Trophoblast cell (in vitro differentiated cells and primary cell): ENCODE data around the gene RASA3.

Experiments used
- DNase-seq, 2 donors: peaks; one replicate each; pipeline ENCODE4 v3.0.0-alpha.2; 2016
- H2AFZ ChIP-seq: 2 replicates; pipeline ENCODE4 v1.6.1; 2013; ENCODE audit warnings: low read length, moderate library complexity, mild to moderate bottlenecking; ENCODE audit not compliant: insufficient read depth, poor library complexity
- H2AK5ac ChIP-seq: 2 replicates; pipeline ENCODE4 v1.6.1; 2013; ENCODE audit warnings: mild to moderate bottlenecking, low read length
- H2BK120ac ChIP-seq: 2 replicates; pipeline ENCODE4 v1.6.1; 2013; ENCODE audit warnings: low read length, mild to moderate bottlenecking, moderate library complexity; ENCODE audit not compliant: insufficient read depth, poor library complexity
- H2BK12ac ChIP-seq: 2 replicates; pipeline ENCODE4 v1.6.1; 2013; ENCODE audit warnings: mild to moderate bottlenecking, low read length, moderate library complexity
- H2BK5ac ChIP-seq: 2 replicates; pipeline ENCODE4 v1.6.1; 2013; ENCODE audit warnings: low read length, low read depth, moderate library complexity, mild to moderate bottlenecking; ENCODE audit not compliant: poor library complexity
- H3K14ac ChIP-seq: 2 replicates; pipeline ENCODE4 v1.6.1; 2013; ENCODE audit warnings: mild to moderate bottlenecking, low read length
- H3K18ac ChIP-seq: 2 replicates; pipeline ENCODE4 v1.6.1; 2013; ENCODE audit warnings: mild to moderate bottlenecking, low read length
- H3K23ac ChIP-seq: 2 replicates; pipeline ENCODE4 v1.6.1; 2013; ENCODE audit warnings: low read length
- H3K27ac ChIP-seq: 2 replicates; pipeline ENCODE4 v1.5.1; 2013; ENCODE audit warnings: low read depth, mild to moderate bottlenecking, inconsistent platforms, low read length, moderate library complexity
- H3K27me3 ChIP-seq: 2 replicates; pipeline ENCODE4 v1.6.1; 2013; ENCODE audit warnings: inconsistent platforms, mild to moderate bottlenecking, low read length, moderate library complexity; ENCODE audit not compliant: insufficient read depth
- H3K36me3 ChIP-seq, 2 experiments: 1 replicate in 1 of 2; 2 replicates in 1 of 2; pipeline ENCODE4 v1.6.1; 2013; ENCODE audit warnings: low read length in 2 of 2, mild to moderate bottlenecking in 2 of 2, moderate library complexity in 1 of 2; ENCODE audit not compliant: insufficient read depth in 2 of 2, control insufficient read depth in 1 of 2
- H3K4ac ChIP-seq: 2 replicates; pipeline ENCODE4 v1.6.1; 2013; ENCODE audit warnings: low read depth, mild to moderate bottlenecking, low read length, moderate library complexity
- H3K4me1 ChIP-seq, 2 experiments: 1 replicate in 1 of 2; 2 replicates in 1 of 2; pipeline ENCODE4 v1.6.1; 2013; ENCODE audit warnings: low read length in 2 of 2, mild to moderate bottlenecking in 2 of 2, moderate library complexity in 1 of 2; ENCODE audit not compliant: insufficient read depth in 2 of 2, control insufficient read depth in 1 of 2
- H3K4me2 ChIP-seq: 2 replicates; pipeline ENCODE4 v1.6.1; 2013; ENCODE audit warnings: inconsistent platforms, mild to moderate bottlenecking, low read length, moderate library complexity
- H3K4me3 ChIP-seq: 2 replicates; pipeline ENCODE4 v1.5.1; 2013; ENCODE audit warnings: mild to moderate bottlenecking, low read depth, low read length, inconsistent platforms
- H3K79me1 ChIP-seq: one replicate; pipeline ENCODE4 v1.6.1; 2013; ENCODE audit warnings: low read length
- H3K79me2 ChIP-seq: 2 replicates; pipeline ENCODE4 v1.6.1; 2013; ENCODE audit warnings: low read length, mild to moderate bottlenecking; ENCODE audit not compliant: control insufficient read depth, insufficient read depth, poor library complexity
- H3K9ac ChIP-seq: 2 replicates; pipeline ENCODE4 v1.6.1; 2013; ENCODE audit warnings: mild to moderate bottlenecking, low read length
- H3K9me3 ChIP-seq: 2 replicates; pipeline ENCODE4 v1.6.1; 2013; ENCODE audit warnings: low read depth, mild to moderate bottlenecking, control low read depth, inconsistent platforms, low read length; ENCODE audit not compliant: insufficient read depth
- H4K12ac ChIP-seq: 2 replicates; pipeline ENCODE4 v1.6.1; 2013; ENCODE audit warnings: low read depth, mild to moderate bottlenecking, low read length, moderate library complexity
- H4K8ac ChIP-seq: 2 replicates; pipeline ENCODE4 v1.6.1; 2013; ENCODE audit warnings: low read depth, mild to moderate bottlenecking, low read length, moderate library complexity
- H4K91ac ChIP-seq: one replicate; pipeline ENCODE4 v1.6.1; 2013; ENCODE audit warnings: low read depth, mild to moderate bottlenecking, low read length, moderate library complexity
- WGBS: extraction: QIAGEN DNeasy Blood & Tissue Kit; methylation state at CpG from one replicate; pipeline ENCODE4 v1.1.7; 2013; ENCODE audit warnings: missing lambda C conversion rate; ENCODE audit not compliant: insufficient read length, insufficient coverage; ENCODE audit errors: extremely low coverage; 5-methylcytosine and 5-hydroxymethylcytosine counted together

The RASA3 gene

DNA sequence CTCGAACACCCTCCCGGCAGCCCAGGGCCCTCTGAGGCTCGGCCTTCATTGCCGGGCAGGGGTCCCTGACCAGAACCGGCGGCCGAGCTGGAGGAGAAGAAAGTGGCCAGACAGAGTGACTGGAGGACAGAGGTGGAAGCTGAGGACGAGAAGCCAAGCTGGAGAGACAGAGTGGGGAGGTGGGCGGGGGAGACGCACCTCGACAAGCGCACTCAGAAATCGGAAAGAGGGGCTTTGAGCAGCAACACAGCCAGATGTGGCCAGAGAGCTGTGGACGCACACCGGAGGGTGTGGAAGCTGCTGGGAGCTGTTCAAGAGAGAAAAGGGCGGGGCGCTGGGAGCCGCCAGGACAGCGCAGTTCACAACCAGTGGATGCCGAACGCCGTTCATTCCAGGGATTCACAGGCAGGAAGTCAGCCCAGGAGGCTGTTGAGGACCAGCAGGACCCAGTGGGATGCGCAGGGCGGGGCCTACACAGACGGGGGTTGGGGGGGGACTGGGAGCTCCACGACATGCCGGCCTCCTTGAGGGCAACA lies 130.3 kb downstream of the RASA3 start:
- Histone ChIP-seq H3K9ac (no peak overlapping the region), H3K4me2 (no peak overlapping the region), H3K27me3 (no peaks in the 10 kb centered on the region), H3K79me1 (no peaks in the 10 kb centered on the region), H2AFZ (no peak overlapping the region), H3K27ac (no peak overlapping the region), H3K18ac (no peak overlapping the region), H3K4ac (no peak overlapping the region), H2BK5ac (no peak overlapping the region), H3K79me2 (no peaks in the 10 kb centered on the region), H4K12ac (no peak overlapping the region), H2BK12ac (no peak overlapping the region), H4K8ac (no peak overlapping the region), H3K4me1 (no peaks in the 10 kb centered on the region), H2AK5ac (no peak overlapping the region), H4K91ac (no peak overlapping the region), H3K36me3 (peaks cover 12 to 44% of the 10 kb centered on the region in 2 experiments), H3K4me3 (no peak overlapping the region), H3K23ac (no peak overlapping the region), H2BK120ac (no peak overlapping the region), H3K14ac (no peak overlapping the region), H3K9me3 (peaks cover 4% of the 10 kb centered on the region)
- WGBS: no CpG with 5 or more reads among the region's 27 CpGs
- DNase-seq: no peak

DNA sequence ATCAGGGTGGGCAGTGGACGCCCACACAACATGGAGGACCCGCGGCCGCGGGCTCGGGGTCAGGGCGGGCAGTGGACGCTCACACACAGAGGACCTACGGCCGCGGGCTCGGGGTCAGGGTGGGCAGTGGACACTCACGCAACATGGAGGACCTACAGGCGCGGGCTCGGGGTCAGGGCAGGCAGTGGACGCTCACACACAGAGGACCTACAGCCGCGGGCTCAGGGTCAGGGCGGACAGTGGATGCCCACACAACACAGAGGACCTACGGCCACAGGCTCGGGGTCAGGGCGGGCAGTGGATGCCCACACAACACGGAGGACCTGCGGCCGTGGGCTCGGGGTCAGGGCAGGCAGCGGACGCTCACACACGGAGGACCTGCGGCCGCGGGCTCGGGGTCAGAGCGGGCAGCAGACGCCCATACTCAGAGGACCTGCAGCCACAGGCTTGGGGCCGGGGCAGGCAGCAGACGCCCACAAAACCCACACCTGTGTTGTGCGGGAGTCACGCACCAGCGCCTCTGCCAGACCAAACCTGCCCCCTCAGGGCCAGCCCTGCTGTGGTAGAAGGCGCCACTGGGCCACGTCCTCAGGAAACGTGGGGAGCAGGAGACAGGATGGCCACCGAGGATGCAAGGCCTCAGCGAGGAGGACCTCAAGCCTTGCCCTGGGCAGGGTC lies 131.0 kb downstream of the RASA3 start:
- H3K4me2 ChIP-seq: no peak overlapping the region
- WGBS: no CpG with 5 or more reads among the region's 46 CpGs

DNA sequence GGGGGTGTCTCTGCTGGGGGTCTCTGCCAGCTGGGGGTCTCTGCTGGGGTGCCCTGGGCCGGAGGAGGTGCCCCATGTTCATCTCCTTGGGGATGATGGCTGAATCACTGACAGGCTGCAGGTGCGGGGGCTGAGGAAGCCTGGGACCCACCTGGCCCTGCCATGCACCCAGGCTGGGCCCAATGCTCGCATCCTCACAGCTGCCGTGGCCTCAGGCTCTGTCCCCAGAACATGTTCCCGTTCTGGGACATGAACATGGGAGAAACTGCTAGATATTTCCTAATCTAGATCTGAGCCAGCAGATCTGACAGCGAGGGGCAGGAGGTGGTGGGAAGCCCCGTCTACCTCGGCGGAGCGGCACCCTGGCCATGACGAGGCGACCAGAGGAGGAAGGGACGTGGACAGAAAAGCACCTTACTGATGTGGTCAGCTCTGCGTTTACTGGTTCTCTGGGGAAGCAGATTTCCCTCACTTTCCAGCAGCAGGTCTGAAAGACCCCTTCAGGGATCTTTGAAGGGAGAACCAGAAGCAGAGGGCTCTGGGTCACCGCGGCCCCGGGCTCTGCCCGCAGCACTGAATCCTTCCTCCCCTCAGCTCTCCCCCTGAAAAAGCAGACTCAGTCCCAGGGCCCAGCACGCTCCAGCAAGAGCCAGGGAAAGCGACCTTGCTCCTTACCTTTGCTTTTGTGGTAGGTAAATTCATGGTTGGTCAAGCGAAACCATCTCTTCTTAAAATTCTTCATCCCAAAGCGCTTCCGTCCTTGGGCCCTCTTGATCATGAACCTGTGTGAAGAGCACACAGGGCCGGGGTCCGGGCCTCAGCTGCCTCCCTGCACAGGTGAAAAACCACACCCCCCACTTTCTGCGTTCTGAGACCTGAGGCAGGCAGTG lies 132.0 kb downstream of the RASA3 start:
- H3K4me2 ChIP-seq: no peak overlapping the region
- no peak overlapping the region for H2AK5ac ChIP-seq
- no peak overlapping the region for H3K9ac ChIP-seq
- no peak overlapping the region for H2BK120ac ChIP-seq
- H2BK5ac ChIP-seq: no peak overlapping the region
- H3K4ac ChIP-seq: no peak overlapping the region
- no peak for DNase-seq
- no peak overlapping the region for H3K4me3 ChIP-seq
- H4K12ac ChIP-seq: no peak overlapping the region
- no peaks in the 10 kb centered on the region for H3K4me1 ChIP-seq
- no peak overlapping the region for H3K23ac ChIP-seq
- H4K91ac ChIP-seq: no peak overlapping the region
- H3K79me2 ChIP-seq: no peaks in the 10 kb centered on the region
- H2AFZ ChIP-seq: no peak overlapping the region
- H3K27ac ChIP-seq: no peak overlapping the region
- no peaks in the 10 kb centered on the region for H3K27me3 ChIP-seq
- no peak overlapping the region for H3K14ac ChIP-seq
- H3K79me1 ChIP-seq: no peaks in the 10 kb centered on the region
- no peak overlapping the region for H2BK12ac ChIP-seq
- peaks cover 4% of the 10 kb centered on the region for H3K9me3 ChIP-seq
- H3K18ac ChIP-seq: no peak overlapping the region
- H4K8ac ChIP-seq: no peak overlapping the region
- WGBS: no CpG with 5 or more reads among the region's 26 CpGs
- H3K36me3 ChIP-seq: peaks cover 22 to 51% of the 10 kb centered on the region in 2 experiments

More for the DNA sequence above, 131.0 kb downstream of the RASA3 start:
- H3K14ac ChIP-seq: no peak overlapping the region
- H3K4me1 ChIP-seq: no peaks in the 10 kb centered on the region
- no peak overlapping the region for H4K12ac ChIP-seq
- peaks cover 4% of the 10 kb centered on the region for H3K9me3 ChIP-seq
- H3K79me2 ChIP-seq: no peaks in the 10 kb centered on the region
- H3K27ac ChIP-seq: no peak overlapping the region
- H3K23ac ChIP-seq: no peak overlapping the region
- H3K36me3 ChIP-seq: peaks cover 16 to 46% of the 10 kb centered on the region in 2 experiments
- no peak overlapping the region for H2BK5ac ChIP-seq
- DNase-seq: no peak
- no peak overlapping the region for H3K9ac ChIP-seq
- no peak overlapping the region for H2BK120ac ChIP-seq
- H2AK5ac ChIP-seq: no peak overlapping the region
- no peak overlapping the region for H3K4ac ChIP-seq
- no peak overlapping the region for H3K4me3 ChIP-seq
- H2AFZ ChIP-seq: no peak overlapping the region
- no peak overlapping the region for H4K91ac ChIP-seq
- no peaks in the 10 kb centered on the region for H3K79me1 ChIP-seq
- no peak overlapping the region for H3K18ac ChIP-seq
- no peak overlapping the region for H4K8ac ChIP-seq
- no peak overlapping the region for H2BK12ac ChIP-seq
- no peaks in the 10 kb centered on the region for H3K27me3 ChIP-seq

DNA sequence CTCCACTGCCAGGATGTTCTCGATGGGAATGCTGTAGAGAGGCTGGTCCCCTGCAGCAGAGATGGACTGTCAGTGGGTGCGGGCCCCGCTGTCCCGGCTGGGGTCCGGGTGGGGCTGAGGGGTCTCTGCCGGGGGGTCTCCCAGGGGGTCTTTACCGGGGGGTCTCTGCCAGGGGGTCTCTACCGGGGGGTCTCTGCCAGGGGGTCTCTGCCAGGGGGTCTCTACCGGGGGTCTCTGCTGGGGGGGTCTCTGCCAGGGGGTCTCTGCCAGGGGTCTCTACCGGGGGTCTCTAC lies 132.9 kb downstream of the RASA3 start:
- Histone ChIP-seq H2BK120ac (no peak overlapping the region), H3K4me2 (no peak overlapping the region)

More for the DNA sequence above, 132.9 kb downstream of the RASA3 start:
- peaks cover 4% of the 10 kb centered on the region for H3K9me3 ChIP-seq
- no peak overlapping the region for H3K4ac ChIP-seq
- H3K36me3 ChIP-seq: peaks cover 29 to 51% of the 10 kb centered on the region in 2 experiments
- H3K4me1 ChIP-seq: no peaks in the 10 kb centered on the region
- H2BK12ac ChIP-seq: no peak overlapping the region
- WGBS: no CpG with 5 or more reads among the region's 10 CpGs
- DNase-seq: no peak
- no peak overlapping the region for H4K91ac ChIP-seq
- H3K18ac ChIP-seq: no peak overlapping the region
- no peak overlapping the region for H2AK5ac ChIP-seq
- no peak overlapping the region for H4K8ac ChIP-seq
- no peak overlapping the region for H4K12ac ChIP-seq
- H2BK5ac ChIP-seq: no peak overlapping the region
- no peaks in the 10 kb centered on the region for H3K79me2 ChIP-seq
- no peak overlapping the region for H3K23ac ChIP-seq
- no peak overlapping the region for H3K14ac ChIP-seq
- H2AFZ ChIP-seq: no peak overlapping the region
- H3K79me1 ChIP-seq: no peaks in the 10 kb centered on the region
- H3K27me3 ChIP-seq: no peaks in the 10 kb centered on the region
- H3K27ac ChIP-seq: no peak overlapping the region
- no peak overlapping the region for H3K9ac ChIP-seq
- no peak overlapping the region for H3K4me3 ChIP-seq
